ENCODE data around the gene NOTCH3.

DNA sequence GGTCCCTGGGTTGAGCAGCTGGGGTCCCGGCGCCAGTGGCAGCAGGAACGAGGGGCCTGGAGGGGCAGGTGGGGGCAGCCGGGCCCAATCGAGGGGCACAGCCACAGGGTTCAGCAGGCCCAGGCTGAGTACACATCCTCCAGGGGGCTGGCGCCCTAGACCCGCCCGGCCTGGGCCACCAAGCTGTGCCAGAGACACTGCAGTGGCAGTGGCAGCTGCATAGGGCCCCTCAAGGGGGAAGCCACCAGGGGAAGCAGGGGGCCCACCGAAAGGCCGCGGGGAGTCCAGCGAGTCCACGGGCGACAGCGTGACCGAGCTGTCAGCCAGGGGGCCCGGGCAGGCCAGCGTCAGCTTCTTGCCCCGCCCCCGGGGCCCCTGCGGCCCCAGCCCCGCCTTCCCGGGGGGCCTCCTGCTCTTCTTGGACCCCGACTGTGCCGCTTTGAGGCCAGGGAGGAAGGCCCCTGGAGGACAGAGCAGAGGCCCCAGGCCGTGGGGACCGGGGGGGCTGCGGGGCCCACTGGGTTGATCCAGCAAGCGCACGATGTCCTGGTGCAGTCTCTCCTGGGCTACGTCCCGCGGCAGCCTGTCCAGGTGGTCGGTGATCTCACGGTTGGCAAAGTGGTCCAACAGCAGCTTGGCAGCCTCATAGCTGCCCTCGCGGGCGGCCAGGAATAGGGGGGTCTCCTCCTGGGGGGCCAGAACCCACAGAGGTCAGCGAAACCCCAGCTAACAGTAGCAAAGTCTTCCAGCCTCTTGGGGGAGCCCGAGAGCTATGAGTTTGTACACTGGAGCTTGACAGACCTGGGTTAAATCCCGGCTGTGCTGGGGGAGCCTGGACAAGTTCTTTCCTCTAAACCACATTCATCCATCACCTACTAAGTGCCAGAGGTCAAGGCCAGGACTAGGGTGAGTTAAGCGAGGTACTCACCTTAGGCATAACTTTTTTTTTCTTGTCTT lies 39.5 kb downstream of the NOTCH3 start:
- TF ChIP-seq POLR2A (IDR thresholded peaks at IDR 0.05): no peak
- TF ChIP-seq CTCF (IDR thresholded peaks at IDR 0.05): peak in 1 of 6 experiments; percentile 33
